22Rv1 (cell line): ENCODE measurements around the gene ERI3.

Experiments used
- ZFX ChIP-seq: fragments of 450-650 bp; IDR thresholded peaks from 2 replicates; pipeline ENCODE4 v1.6.1; 2017; ENCODE audit warnings: antibody characterized with exemption, borderline replicate concordance
- TF ChIP-seq, protein P1 (sequence below): fragments of 450-650 bp; IDR thresholded peaks from 2 replicates; pipeline ENCODE4 v1.5.1; 2017; ENCODE audit warnings: mild to moderate bottlenecking

DNA sequence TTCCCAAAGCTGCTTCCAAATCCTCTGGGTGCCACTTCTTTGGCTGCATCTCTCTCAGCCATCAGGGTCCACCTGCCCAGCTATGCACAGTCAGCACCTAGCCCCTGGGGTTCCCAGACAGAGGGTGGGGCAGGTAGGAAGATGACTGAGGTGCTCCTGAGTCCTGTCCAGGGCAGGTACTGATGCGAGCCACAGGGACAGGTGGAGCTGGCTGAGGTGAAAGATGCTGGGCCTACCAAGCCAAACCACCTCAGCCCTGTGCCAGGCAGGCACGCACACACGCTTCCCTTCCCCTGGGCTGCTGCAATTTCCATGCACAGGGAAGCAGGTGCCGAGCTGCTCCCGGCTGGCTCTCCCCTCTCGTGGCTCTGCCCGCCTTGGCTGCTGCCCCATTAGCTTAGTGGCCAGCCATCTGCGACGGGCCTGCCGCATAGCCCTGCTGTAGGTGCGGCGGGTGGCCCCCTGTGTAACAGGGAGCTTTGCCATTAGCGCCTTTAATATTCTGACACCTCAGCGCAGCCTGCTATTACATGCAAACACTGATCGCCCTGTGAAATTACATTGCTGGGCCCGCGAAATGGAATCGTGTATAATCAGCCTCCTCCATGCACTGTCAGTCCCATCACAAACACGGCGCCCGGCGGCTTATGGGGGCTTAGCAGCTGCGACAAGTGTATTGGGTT is 102.9 kb downstream of the ERI3 start:
- TF ChIP-seq, protein P1, sequence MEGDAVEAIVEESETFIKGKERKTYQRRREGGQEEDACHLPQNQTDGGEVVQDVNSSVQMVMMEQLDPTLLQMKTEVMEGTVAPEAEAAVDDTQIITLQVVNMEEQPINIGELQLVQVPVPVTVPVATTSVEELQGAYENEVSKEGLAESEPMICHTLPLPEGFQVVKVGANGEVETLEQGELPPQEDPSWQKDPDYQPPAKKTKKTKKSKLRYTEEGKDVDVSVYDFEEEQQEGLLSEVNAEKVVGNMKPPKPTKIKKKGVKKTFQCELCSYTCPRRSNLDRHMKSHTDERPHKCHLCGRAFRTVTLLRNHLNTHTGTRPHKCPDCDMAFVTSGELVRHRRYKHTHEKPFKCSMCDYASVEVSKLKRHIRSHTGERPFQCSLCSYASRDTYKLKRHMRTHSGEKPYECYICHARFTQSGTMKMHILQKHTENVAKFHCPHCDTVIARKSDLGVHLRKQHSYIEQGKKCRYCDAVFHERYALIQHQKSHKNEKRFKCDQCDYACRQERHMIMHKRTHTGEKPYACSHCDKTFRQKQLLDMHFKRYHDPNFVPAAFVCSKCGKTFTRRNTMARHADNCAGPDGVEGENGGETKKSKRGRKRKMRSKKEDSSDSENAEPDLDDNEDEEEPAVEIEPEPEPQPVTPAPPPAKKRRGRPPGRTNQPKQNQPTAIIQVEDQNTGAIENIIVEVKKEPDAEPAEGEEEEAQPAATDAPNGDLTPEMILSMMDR, result no peak
- TF ChIP-seq ZFX, result no peak
